ENCODE measurements around the gene ITCH.

DNA sequence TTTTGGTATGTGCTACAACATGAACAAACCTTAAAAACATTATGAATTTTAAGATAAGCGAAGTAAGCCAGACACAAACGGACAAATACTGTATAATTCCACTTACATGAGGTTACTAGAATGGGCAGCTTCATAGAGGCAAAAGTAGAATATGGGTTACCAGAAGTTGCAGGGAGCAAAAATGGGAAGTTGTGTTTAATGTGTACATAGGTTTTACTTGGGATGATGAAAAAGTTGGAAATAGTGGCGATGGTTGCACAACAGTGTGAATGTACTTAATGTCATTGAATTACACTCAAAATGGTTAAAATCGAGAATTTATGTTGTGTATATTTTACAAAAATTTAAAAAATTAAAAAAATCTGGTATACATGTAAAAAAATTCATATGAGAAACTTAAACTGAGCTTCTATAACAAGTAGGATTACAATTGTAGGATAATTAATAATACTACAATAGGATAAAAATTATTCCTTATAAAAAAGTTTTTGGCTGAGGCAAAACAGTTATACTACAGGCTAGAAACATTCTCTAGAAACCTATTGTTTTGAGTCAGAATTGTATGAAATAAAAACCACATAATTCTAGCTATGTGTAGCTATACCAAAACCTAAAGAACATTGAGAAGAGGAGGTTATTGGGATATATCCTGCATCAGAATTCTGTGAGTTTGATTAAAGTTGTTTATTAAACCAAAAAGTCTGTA lies 128.3 kb downstream of the ITCH start:
- TF ChIP-seq, protein P1, sequence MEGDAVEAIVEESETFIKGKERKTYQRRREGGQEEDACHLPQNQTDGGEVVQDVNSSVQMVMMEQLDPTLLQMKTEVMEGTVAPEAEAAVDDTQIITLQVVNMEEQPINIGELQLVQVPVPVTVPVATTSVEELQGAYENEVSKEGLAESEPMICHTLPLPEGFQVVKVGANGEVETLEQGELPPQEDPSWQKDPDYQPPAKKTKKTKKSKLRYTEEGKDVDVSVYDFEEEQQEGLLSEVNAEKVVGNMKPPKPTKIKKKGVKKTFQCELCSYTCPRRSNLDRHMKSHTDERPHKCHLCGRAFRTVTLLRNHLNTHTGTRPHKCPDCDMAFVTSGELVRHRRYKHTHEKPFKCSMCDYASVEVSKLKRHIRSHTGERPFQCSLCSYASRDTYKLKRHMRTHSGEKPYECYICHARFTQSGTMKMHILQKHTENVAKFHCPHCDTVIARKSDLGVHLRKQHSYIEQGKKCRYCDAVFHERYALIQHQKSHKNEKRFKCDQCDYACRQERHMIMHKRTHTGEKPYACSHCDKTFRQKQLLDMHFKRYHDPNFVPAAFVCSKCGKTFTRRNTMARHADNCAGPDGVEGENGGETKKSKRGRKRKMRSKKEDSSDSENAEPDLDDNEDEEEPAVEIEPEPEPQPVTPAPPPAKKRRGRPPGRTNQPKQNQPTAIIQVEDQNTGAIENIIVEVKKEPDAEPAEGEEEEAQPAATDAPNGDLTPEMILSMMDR (tag by site-specific recombination; IDR thresholded peaks at IDR 0.05): no peak
- TF ChIP-seq ZNF555 (tag by site-specific recombination; conservative IDR thresholded peaks at IDR 0.05) (no peak), ZNF24 (tag by site-specific recombination; IDR thresholded peaks at IDR 0.05) (no peak), ZNF114 (tag by site-specific recombination; IDR thresholded peaks at IDR 0.05) (no peak), ZNF184 (tag by site-specific recombination; IDR thresholded peaks at IDR 0.05) (no peak), ZNF776 (tag by site-specific recombination; IDR thresholded peaks at IDR 0.05; ENCODE audit: borderline replicate concordance) (no peak), ZNF48 (tag by site-specific recombination; IDR thresholded peaks at IDR 0.05) (no peak)
- TF ChIP-seq, protein P2, sequence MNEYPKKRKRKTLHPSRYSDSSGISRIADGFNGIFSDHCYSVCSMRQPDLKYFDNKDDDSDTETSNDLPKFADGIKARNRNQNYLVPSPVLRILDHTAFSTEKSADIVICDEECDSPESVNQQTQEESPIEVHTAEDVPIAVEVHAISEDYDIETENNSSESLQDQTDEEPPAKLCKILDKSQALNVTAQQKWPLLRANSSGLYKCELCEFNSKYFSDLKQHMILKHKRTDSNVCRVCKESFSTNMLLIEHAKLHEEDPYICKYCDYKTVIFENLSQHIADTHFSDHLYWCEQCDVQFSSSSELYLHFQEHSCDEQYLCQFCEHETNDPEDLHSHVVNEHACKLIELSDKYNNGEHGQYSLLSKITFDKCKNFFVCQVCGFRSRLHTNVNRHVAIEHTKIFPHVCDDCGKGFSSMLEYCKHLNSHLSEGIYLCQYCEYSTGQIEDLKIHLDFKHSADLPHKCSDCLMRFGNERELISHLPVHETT (tag by site-specific recombination; IDR thresholded peaks at IDR 0.05): no peak
